NAMALWA (cell line): Measurements from ENCODE around the gene CTCFL.

Experiments
- DNase-seq: peaks from one replicate; pipeline ENCODE4 v3.0.0-alpha.2; 2015; ENCODE audit warnings: low spot score

The CTCFL gene

DNA sequence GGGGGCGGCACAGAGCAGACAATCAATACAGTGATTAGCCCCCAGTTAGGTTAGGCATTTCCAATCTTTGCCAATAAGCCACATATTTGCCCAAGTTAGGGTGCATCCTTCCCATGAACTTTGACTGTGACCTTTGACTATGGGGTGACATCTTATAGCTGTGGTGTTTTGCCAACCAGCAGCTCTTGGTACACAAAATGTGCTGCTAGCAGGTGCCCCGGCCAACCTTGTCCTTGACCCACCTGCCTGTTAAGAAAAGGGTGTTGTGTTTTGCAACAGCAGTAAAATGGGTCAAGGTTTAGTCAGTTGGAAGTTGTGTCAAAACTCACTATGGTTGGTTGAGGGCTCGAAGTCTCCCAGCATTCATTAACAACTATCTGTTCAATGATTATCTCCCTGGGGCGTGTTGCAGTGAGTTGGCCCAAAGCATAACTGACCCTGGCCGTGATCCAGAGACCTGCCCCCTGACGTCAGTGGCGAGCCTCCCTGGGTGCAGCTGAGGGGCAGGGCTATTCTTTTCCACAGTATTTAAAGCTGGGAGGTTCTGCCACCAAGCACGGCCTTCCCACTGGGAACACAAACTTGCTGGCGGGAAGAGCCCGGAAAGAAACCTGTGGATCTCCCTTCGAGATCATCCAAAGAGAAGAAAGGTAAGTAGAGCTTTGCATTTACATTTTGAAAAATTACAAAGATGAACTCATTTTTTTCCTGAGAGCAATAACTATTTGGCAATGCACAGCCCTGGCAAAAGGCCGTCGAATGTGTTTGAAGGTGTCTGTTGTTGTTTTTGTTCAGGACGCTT, 35.8 kb upstream of the CTCFL start, which contains the start of gene PCK1:
Gene PCK1 (plus strand): TSS at position 557 of the 802 bp plus-strand sequence. CDS start 302 bp downstream, outside the sequence.
- no peak for DNase-seq

- no peak for DNase-seq
Measured at GRCh38 chr20:57559658-57560553, 35.0 kb upstream of the CTCFL start.

DNA sequence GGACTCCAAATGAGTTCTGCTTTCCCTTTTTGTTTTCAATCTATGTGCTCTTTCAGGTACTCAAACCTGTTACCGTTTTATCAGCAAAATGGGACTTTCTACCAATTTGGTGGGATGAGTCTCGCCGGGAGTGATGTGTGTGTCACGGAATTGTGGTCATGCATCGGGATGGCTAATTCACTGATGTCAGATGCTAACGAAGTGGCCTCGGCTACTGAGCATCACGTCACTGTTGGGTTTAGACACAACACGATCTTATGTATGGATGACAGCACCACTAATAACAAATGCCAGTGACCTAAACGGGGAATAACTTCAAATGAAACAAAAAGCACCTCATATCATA, 34.3 kb upstream of the CTCFL start:
- no peak for DNase-seq

DNA sequence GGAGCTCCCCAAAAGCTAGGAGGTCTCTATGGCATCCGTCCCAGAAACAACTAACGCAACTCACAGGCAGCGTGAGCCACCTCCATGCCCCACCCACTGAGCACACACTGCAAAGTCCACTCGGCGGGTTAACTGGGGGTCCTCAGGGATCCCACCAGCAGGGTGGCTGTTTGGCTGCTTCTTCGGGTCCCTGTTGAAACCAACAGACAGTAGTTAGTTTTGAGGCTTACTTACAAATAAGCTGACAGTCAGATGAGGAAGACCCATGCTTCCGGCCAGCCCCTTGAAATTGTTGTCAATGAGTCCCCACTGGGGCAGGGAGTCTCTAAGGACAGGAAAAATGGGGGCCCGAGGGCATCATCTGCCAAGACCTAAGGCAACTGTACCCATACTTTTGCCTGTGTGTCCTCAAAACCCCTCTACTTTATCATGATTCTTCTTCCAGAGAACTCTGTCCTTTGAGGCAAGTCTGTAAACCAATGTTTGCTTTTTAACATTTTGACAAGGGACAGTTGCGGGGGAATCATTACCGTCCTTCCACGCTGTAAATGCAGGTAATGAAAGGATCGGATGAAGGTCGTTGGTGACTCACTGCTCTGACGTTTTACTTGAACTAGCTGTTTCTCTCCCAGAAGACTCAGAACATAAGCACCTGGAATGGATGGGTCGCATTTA, 33.8 kb upstream of the CTCFL start:
- DNase-seq: no peak

DNA sequence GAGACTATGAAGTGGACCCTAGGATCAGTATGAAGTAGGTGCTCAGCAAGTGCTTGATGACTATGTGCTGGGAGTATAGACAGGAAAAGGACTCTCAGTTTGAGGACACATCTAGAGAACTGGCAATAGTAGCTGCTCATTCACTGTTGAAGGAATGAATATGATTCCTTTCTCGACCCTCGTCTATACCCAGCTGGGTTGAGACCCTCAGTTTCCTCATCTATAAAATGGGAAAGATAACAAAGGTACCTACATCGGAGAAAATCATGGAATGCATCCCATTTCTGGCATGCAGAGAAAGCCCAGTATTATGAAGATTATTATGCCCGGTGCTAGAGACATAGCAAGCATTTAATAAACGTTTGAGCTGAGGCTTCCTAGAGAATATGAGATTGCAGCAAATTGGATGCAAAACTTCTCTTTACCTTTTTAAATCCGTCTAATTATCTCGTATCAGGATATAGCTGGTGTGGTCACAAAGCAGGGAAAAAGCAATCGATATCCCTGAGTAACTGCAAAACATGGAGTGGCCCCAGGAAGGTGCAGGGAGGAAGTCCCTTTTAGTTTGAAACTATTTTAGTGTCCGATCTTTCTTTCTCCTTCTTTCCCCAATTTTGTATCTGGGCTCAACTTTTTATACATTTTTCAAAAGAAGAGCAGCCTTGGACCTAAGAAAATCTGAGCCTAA, 33.1 kb upstream of the CTCFL start:
- DNase-seq: no peak

DNA sequence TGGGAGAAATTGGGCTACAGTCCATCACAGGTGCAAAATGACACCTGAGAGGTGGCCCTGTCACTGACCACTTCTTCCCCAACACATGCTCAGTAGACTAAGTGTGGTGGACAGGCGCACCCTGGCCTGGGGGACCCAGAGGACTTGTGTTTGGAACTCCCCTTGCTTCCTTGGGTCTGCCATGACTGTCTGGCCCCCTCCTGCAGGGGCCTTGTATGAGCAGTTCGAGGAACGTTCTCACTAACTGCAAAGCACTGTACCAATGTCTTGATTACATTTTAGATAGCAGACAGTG, 32.0 kb upstream of the CTCFL start:
- DNase-seq: no peak

GRCh38 chr20:57555457-57556184, 30.7 kb upstream of the CTCFL start:
- DNase-seq: no peak

- DNase-seq: no peak
Measured at GRCh38 chr20:57553376-57554018, 28.6 kb upstream of the CTCFL start.

DNA sequence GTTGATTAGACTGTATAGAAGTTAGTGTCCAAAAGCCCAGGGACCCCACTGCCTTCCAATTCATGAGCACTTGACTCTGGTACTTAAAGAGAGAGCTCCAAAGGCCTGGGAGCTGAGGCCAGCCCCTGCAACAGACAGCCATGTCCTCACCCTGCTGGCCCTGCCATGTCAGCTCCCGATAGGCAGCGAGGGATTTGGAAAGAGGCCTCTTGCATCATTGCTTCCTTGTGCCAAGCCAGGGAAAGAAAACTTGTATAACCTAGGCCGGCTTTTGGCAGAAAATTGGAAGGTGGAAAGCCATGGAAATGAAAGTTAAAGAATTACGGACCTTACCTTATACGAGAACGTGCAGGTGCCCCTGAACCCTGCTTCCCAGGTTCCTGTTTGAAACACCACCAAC, 27.5 kb upstream of the CTCFL start:
- DNase-seq: no peak

DNA sequence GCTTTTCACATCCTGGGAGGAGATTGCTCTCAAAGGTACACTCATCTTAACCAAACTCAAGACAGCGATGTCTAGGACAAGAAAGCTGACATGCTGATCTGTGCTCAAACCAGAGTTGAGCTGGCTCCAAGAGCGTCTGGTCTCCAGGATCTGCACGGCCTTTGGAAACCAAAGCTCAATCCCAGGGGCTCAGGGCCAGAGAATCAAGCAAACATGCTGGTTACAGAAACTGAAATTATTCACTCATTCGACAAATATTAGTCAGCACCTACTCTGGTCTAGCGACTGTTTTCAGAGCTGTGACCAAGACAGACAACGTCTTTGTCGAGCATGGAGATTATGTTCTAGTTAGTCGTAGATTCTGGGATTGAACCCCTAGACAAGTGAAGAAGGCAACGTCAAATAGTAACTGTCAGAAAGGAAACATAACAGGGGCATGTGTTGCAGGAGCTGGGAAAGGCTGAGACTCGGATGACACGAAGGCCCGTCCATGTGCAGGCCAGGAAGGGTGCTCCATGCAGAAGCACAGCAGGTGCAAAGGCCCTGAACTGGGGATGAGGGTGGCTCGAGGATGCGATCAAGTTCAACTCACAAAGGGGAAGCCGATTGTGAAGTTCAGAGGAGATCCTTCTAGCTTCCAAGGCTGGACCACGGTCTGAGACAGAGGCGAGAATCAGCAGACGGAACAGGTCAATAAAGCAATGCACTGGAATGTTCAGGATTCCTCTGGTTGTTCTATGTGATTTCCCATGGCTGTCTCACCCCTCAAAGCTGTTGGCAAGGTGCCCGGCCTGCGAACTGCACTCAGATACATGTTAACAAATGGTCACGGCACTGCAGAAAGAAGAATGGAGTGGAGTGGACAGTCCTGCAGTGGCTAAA, 23.5 kb upstream of the CTCFL start:
- DNase-seq: no peak

GRCh38 chr20:57546956-57547649, 22.2 kb upstream of the CTCFL start:
- DNase-seq: no peak

GRCh38 chr20:57545927-57546662, 21.2 kb upstream of the CTCFL start:
- DNase-seq: no peak

DNA sequence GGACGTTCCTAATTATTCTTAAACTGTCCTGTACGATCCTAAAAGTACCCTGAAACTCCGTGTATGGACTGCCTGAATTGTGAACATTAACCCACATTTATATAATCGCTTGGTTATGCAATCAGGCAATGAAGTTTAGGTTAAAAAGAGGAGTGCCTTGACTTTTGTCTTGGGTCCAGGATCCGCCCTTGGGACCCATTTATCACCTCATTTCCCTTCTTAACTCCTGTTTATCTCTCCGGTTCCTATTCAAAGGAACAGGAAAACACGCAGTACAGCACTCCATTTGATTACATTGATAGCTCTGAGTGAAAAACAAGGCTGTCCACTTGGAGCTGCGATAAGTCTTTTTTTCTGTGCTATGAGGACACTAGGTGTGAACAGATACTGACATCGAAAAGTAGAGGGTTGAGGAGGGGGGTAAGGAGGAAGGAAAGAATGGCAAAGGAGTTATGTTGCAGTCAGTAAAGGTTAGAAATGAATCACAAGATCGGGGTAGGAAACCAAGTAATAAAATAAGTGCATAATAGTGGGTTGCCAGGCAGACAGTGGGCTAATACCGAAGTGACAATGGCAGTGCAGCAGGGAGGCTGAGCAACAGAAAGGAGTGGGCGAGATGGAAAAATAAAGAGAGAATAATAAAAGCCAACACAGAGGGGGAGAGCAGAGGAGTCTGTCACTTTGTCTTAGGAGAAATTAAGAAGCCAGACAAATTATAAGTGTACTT, 20.1 kb upstream of the CTCFL start:
- no peak for DNase-seq

GRCh38 chr20:57543754-57544153, 18.8 kb upstream of the CTCFL start:
- no peak for DNase-seq

DNA sequence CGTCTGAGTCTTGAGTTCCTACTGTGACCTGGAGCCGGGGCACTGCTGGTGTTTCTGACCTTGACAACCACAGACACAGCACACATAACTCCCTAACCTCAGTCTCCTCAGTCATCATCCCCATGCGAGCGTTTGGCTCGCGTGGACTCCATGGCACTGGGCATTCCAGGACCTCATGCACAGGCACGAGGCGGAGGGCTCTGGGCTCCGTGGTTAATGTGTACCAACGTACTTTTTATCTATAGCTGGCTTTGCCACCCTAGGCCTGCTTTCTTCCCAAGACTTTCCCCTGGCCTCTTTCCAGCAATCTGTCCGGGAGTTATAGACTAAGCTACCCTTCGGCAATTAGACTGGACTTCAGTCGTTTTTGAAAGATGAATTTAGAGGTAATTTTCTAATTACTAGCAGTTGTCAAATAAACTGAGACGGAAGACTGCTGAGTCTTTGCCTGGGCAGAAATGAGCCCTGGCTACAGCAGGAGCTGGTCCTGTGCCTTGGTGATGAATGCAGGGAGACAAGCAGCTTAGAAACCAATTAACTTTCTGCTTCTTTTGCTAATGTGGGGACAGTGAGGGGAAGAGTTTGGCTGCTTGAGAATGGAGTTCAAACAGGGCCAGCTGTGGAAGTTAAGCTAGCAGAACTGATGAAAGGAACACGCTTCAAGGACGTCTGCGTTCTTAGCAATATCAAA, 16.1 kb upstream of the CTCFL start:
- DNase-seq: no peak

DNA sequence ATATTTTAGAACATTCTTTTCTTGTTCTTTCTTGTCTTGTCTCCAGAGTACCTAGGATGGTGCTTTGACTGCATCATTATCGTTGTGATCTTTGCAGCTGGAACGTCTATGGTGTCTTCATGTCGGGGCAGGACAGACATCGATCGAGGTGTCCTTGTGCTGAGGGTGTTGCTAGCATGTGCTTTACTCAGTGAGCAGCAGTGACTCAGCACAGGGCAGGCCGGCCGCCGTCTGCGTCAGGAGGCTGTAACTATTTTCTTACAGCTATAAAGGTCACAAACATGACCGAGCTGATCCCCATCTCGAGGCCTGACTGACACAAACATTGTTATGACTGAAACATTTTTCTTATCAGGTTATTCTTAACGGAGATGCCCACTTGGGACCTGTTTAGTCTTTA, 14.9 kb upstream of the CTCFL start:
- no peak for DNase-seq

DNA sequence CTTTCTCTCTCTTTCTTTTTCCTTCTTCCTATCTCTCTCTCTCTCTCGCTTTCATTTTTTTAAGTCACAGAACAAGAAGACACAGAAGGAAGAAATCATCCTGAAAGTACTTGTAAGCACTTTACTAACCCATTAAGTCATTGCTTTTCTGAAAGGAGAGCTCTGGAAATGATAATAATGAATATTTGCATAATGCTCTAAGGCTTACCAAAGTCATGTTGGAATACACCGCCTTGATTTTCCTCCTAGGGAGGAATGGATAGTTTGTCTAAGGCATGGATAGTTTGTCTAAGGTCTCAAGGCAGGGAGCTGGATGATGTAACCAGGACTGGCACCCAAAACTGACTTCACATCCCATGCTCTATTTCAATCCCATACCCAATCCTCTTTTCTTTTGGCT, 12.9 kb upstream of the CTCFL start:
- DNase-seq: no peak
